Measurements from ENCODE around the gene RNF44.

RNF44 gene

GRCh38 chr5:176499273-176499672, 37.9 kb downstream of the RNF44 start:
- peaks cover 24% of the 10 kb centered on the region; the same call in 1 of the 2 replicates for H3K36me3 ChIP-seq (ENCODE audit: low read length)
- H3K79me2 ChIP-seq (ENCODE audit: insufficient read depth, low read length), result no peaks in the 10 kb centered on the region
- no peak overlapping the region for H3K9ac ChIP-seq (ENCODE audit: low read length)
- H3K4me3 ChIP-seq (ENCODE audit: insufficient read depth, low read length, poor library complexity, severe bottlenecking), result no peak overlapping the region
- H3F3A ChIP-seq (ENCODE audit: insufficient read depth), result 0 out of 2 replicates have a peak, but pooled peaks cover 4% of the 10 kb centered on the region
- H3K27ac ChIP-seq (ENCODE audit: low read depth, low read length), result no peak overlapping the region
- H3K27me3 ChIP-seq (ENCODE audit: low read length), result no peaks in the 10 kb centered on the region
- H3K4me2 ChIP-seq (ENCODE audit: low read depth, low read length, poor library complexity, severe bottlenecking), result no peak overlapping the region
- H2AFZ ChIP-seq (ENCODE audit: low read depth, low read length, severe bottlenecking), result no peak overlapping the region
- H3K9me2 ChIP-seq (replicated peaks; ENCODE audit: insufficient read depth, low read length), result no peaks in the 10 kb centered on the region
- H4K20me1 ChIP-seq (ENCODE audit: low read depth, low read length), result no peaks in the 10 kb centered on the region
- TF ChIP-seq EZH2phosphoT487 (conservative IDR thresholded peaks at IDR 0.05; ENCODE audit: low read length), result no peak
- H3K9me3 ChIP-seq (ENCODE audit: insufficient read depth, low read length), result no peaks in the 10 kb centered on the region

GRCh38 chr5:176497852-176498251, 39.4 kb downstream of the RNF44 start:
- peaks cover 24% of the 10 kb centered on the region; the same call in 1 of the 2 replicates for H3K36me3 ChIP-seq (ENCODE audit: low read length)
- H4K20me1 ChIP-seq (ENCODE audit: low read depth, low read length), result no peaks in the 10 kb centered on the region
- no peak overlapping the region for H3K27ac ChIP-seq (ENCODE audit: low read depth, low read length)
- H3K79me2 ChIP-seq (ENCODE audit: insufficient read depth, low read length), result no peaks in the 10 kb centered on the region
- no peak overlapping the region for H2AFZ ChIP-seq (ENCODE audit: low read depth, low read length, severe bottlenecking)
- H3K27me3 ChIP-seq (ENCODE audit: low read length), result no peaks in the 10 kb centered on the region
- no peak overlapping the region for H3K9ac ChIP-seq (ENCODE audit: low read length)
- TF ChIP-seq CTCF (IDR thresholded peaks at IDR 0.05; ENCODE audit: insufficient read depth, low read length, poor library complexity, severe bottlenecking), result no peak
- TF ChIP-seq EZH2phosphoT487 (conservative IDR thresholded peaks at IDR 0.05; ENCODE audit: low read length), result no peak
- H3K9me2 ChIP-seq (replicated peaks; ENCODE audit: insufficient read depth, low read length), result no peaks in the 10 kb centered on the region
- 0 out of 2 replicates have a peak, but pooled peaks cover 4% of the 10 kb centered on the region for H3F3A ChIP-seq (ENCODE audit: insufficient read depth)
- H3K4me3 ChIP-seq (ENCODE audit: insufficient read depth, low read length, poor library complexity, severe bottlenecking), result no peak overlapping the region
- H3K4me2 ChIP-seq (ENCODE audit: low read depth, low read length, poor library complexity, severe bottlenecking), result no peak overlapping the region
- H3K9me3 ChIP-seq (ENCODE audit: insufficient read depth, low read length), result no peaks in the 10 kb centered on the region

GRCh38 chr5:176492431-176492830, 44.8 kb downstream of the RNF44 start:
- TF ChIP-seq EZH2phosphoT487 (conservative IDR thresholded peaks at IDR 0.05; ENCODE audit: low read length) (no peak), CTCF (IDR thresholded peaks at IDR 0.05; ENCODE audit: insufficient read depth, low read length, poor library complexity, severe bottlenecking) (no peak)
- Histone ChIP-seq H3K9me2 (replicated peaks; ENCODE audit: insufficient read depth, low read length) (no peaks in the 10 kb centered on the region), H3K9me3 (ENCODE audit: insufficient read depth, low read length) (no peaks in the 10 kb centered on the region), H3K36me3 (ENCODE audit: low read length) (peaks cover 4% of the 10 kb centered on the region; the same call in 1 of the 2 replicates), H3K4me3 (ENCODE audit: insufficient read depth, low read length, poor library complexity, severe bottlenecking) (no peak overlapping the region), H3K4me2 (ENCODE audit: low read depth, low read length, poor library complexity, severe bottlenecking) (no peak overlapping the region), H3K27ac (ENCODE audit: low read depth, low read length) (no peak overlapping the region), H3K9ac (ENCODE audit: low read length) (no peak overlapping the region), H4K20me1 (ENCODE audit: low read depth, low read length) (no peaks in the 10 kb centered on the region), H3F3A (ENCODE audit: insufficient read depth) (0 out of 2 replicates have a peak, but pooled peaks cover 2% of the 10 kb centered on the region), H3K27me3 (ENCODE audit: low read length) (no peaks in the 10 kb centered on the region), H2AFZ (ENCODE audit: low read depth, low read length, severe bottlenecking) (no peak overlapping the region), H3K79me2 (ENCODE audit: insufficient read depth, low read length) (no peaks in the 10 kb centered on the region)

- TF ChIP-seq EZH2phosphoT487 (conservative IDR thresholded peaks at IDR 0.05; ENCODE audit: low read length) (no peak), CTCF (IDR thresholded peaks at IDR 0.05; ENCODE audit: insufficient read depth, low read length, poor library complexity, severe bottlenecking) (no peak)
Observed at GRCh38 chr5:176491901-176492300, 45.3 kb downstream of the RNF44 start.

More at GRCh38 chr5:176491901-176492300, 45.3 kb downstream of the RNF44 start:
- Histone ChIP-seq H3K9ac (ENCODE audit: low read length) (no peak overlapping the region), H3K4me3 (ENCODE audit: insufficient read depth, low read length, poor library complexity, severe bottlenecking) (no peak overlapping the region), H3K9me2 (replicated peaks; ENCODE audit: insufficient read depth, low read length) (no peaks in the 10 kb centered on the region), H3K4me2 (ENCODE audit: low read depth, low read length, poor library complexity, severe bottlenecking) (no peak overlapping the region), H3K9me3 (ENCODE audit: insufficient read depth, low read length) (no peaks in the 10 kb centered on the region), H3F3A (ENCODE audit: insufficient read depth) (no peaks in the 10 kb centered on the region), H2AFZ (ENCODE audit: low read depth, low read length, severe bottlenecking) (no peak overlapping the region), H3K27me3 (ENCODE audit: low read length) (no peaks in the 10 kb centered on the region), H3K36me3 (ENCODE audit: low read length) (peaks cover 1% of the 10 kb centered on the region; the same call in 1 of the 2 replicates), H4K20me1 (ENCODE audit: low read depth, low read length) (no peaks in the 10 kb centered on the region), H3K27ac (ENCODE audit: low read depth, low read length) (no peak overlapping the region), H3K79me2 (ENCODE audit: insufficient read depth, low read length) (no peaks in the 10 kb centered on the region)

Data from SU-DHL-6 (cell line).